ENCODE results near the gene RBMS3.

- TF ChIP-seq CTCF (IDR thresholded peaks at IDR 0.05) (no peak), EP300 (IDR thresholded peaks at IDR 0.05) (peak in 1 of 4 donors; percentile 52), POLR2AphosphoS5 (IDR thresholded peaks at IDR 0.05) (peak in 1 of 2 donors; percentile 12)
These were observed 413.9 kb downstream of the RBMS3 start for GRCh38 chr3:29694783-29695182.

Data from upper lobe of left lung (tissue), 4 donors.